Smooth muscle cell (in vitro differentiated cells): Measurements from ENCODE around the gene FHOD1. TPM values are rescaled to one million over a fixed set of nuclear protein-coding genes. Genes with fewer than 3 reads are reported as not detected.

Experiments
- DNase-seq: peaks from one replicate; lab custom pipeline; 2025; ENCODE audit not compliant: unreplicated experiment; lab: John Stamatoyannopoulos, UW
- H2AFZ ChIP-seq: fragments of 200-600 bp; sonication (generic); 2 replicates; pipeline ENCODE4 v1.6.0; 2016; ENCODE audit warnings: antibody characterized with exemption, low read depth, mild to moderate bottlenecking
- H3F3A ChIP-seq: fragments of 200-600 bp; sonication (generic); 2 replicates; pipeline ENCODE4 v1.6.0; 2017; ENCODE audit warnings: antibody characterized with exemption, low read depth
- H3K27ac ChIP-seq: fragments of 200-600 bp; sonication (generic); 2 replicates; pipeline ENCODE4 v1.5.1; 2016; ENCODE audit warnings: low read depth, mild to moderate bottlenecking
- H3K27me3 ChIP-seq: fragments of 200-600 bp; sonication (generic); 2 replicates; pipeline ENCODE4 v1.6.1; 2016; ENCODE audit warnings: low read depth, mild to moderate bottlenecking
- H3K36me3 ChIP-seq: fragments of 200-600 bp; sonication (generic); 2 replicates; pipeline ENCODE4 v1.5.1; 2016; ENCODE audit warnings: low read depth
- H3K4me1 ChIP-seq: fragments of 200-600 bp; sonication (generic); 2 replicates; pipeline ENCODE4 v1.5.1; 2016; ENCODE audit warnings: low read depth
- H3K4me2 ChIP-seq: fragments of 200-600 bp; sonication (generic); 2 replicates; pipeline ENCODE4 v1.6.0; 2016; ENCODE audit warnings: mild to moderate bottlenecking
- H3K4me3 ChIP-seq: fragments of 200-600 bp; sonication (generic); 2 replicates; pipeline ENCODE4 v1.5.1; 2016; ENCODE audit warnings: mild to moderate bottlenecking
- H3K79me2 ChIP-seq: fragments of 200-600 bp; sonication (generic); 2 replicates; pipeline ENCODE4 v1.6.0; 2016; ENCODE audit warnings: low read depth, mild to moderate bottlenecking
- H3K9ac ChIP-seq: fragments of 200-600 bp; sonication (generic); 2 replicates; pipeline ENCODE4 v1.6.0; 2016; ENCODE audit warnings: low read depth
- H3K9me3 ChIP-seq: fragments of 200-600 bp; sonication (generic); replicated peaks from 2 replicates; pipeline ENCODE4 v1.5.1; 2016; ENCODE audit warnings: low read depth
- H4K20me1 ChIP-seq: fragments of 200-600 bp; sonication (generic); 2 replicates; pipeline ENCODE4 v1.6.0; 2016; ENCODE audit warnings: low read depth
- whole genome bisulfite sequencing: methylation state at CpG from one replicate; pipeline ENCODE4 v1.1.7; 2016; ENCODE audit warnings: low lambda C conversion rate; 5-methylcytosine and 5-hydroxymethylcytosine counted together
- polyA plus RNA-seq: library from polyadenylated mRNA; unstranded; fragments of >200 nt; fragmentation: Nextera tagmentation; extraction: Ambion mirVana; gene quantifications from 2 replicates; pipeline ENCODE4 v1.2.1, GENCODE V29; 2016
- total RNA-seq: library from RNA; depleted of rRNA; stranded (reverse); fragments of >200 nt; gene quantifications from 2 replicates; pipeline ENCODE4 v1.2.3, GENCODE V29; 2014
- TF ChIP-seq, protein P1 (sequence below): fragments of 200-600 bp; sonication (generic); IDR thresholded peaks from 2 replicates; pipeline ENCODE4 v1.5.1; 2017; ENCODE audit warnings: borderline replicate concordance, mild to moderate bottlenecking, antibody characterized with exemption; ENCODE audit not compliant: insufficient read depth, poor library complexity, severe bottlenecking

FHOD1 gene
- total and polyA plus RNA-seq, 2 experiments from 2014 or later, result 16.0 to 23.3 TPM

DNA sequence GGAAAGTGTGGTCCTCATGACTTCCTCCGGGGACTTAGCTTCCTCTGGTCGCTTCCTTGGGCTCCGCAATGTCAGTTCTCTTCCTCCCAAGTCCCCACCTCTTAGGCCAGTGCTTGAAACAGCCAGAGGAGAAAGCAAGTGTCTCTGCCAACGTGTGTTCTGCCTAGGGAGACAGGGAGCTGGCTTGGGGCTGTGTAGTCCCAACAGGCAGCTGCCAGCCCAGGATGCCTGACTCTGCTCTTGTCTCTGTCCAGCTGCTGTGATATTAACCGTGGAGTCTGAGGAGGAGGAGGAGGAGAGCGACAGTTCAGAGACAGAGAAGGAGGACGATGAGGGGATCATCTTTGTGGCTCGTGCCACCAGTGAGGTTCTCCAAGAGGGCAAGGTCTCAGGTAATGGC, 18.6 kb upstream of the FHOD1 start:
- Histone ChIP-seq H3K79me2 (no peaks in the 10 kb centered on the region), H3K27ac (no peak overlapping the region), H2AFZ (no peak overlapping the region), H3K9ac (no peak overlapping the region), H3K4me2 (no peak overlapping the region), H4K20me1 (no peaks in the 10 kb centered on the region), H3K27me3 (peaks cover 9% of the 10 kb centered on the region), H3K9me3 (no peaks in the 10 kb centered on the region), H3K4me3 (no peak overlapping the region), H3K4me1 (no peaks in the 10 kb centered on the region), H3F3A (no peaks in the 10 kb centered on the region), H3K36me3 (no peaks in the 10 kb centered on the region)
- TF ChIP-seq, protein P1, sequence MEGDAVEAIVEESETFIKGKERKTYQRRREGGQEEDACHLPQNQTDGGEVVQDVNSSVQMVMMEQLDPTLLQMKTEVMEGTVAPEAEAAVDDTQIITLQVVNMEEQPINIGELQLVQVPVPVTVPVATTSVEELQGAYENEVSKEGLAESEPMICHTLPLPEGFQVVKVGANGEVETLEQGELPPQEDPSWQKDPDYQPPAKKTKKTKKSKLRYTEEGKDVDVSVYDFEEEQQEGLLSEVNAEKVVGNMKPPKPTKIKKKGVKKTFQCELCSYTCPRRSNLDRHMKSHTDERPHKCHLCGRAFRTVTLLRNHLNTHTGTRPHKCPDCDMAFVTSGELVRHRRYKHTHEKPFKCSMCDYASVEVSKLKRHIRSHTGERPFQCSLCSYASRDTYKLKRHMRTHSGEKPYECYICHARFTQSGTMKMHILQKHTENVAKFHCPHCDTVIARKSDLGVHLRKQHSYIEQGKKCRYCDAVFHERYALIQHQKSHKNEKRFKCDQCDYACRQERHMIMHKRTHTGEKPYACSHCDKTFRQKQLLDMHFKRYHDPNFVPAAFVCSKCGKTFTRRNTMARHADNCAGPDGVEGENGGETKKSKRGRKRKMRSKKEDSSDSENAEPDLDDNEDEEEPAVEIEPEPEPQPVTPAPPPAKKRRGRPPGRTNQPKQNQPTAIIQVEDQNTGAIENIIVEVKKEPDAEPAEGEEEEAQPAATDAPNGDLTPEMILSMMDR, result no peak
- no peak for DNase-seq
- 85% methylated on average over 8 of the region's 8 CpGs for WGBS

DNA sequence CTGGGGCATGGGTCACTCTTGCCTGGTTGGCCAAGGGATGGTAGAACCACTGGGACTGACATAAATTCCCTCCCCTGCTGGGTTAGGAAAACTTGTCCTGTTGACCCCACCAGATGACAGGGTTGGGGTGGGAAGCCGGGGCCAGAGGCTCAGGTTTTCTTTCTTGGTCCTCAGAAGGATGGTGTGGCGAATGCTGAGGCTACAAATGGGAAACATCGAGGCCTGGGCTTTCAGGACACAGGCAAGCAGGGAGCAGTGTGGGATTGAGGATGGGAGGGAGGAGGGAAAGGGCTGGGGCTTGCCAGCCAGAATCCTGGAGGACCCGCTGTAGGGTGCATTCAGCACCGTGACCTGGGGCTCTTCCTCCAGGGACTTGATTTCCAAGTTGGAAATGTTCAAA, 17.6 kb upstream of the FHOD1 start:
- no peaks in the 10 kb centered on the region for H3K4me1 ChIP-seq
- peaks cover 9% of the 10 kb centered on the region for H3K27me3 ChIP-seq
- WGBS, result 90% methylated on average over 5 of the region's 5 CpGs
- no peak overlapping the region for H3K27ac ChIP-seq
- no peaks in the 10 kb centered on the region for H3K79me2 ChIP-seq
- H3K4me2 ChIP-seq, result no peak overlapping the region
- no peaks in the 10 kb centered on the region for H3F3A ChIP-seq
- TF ChIP-seq, protein P1, result no peak
- H4K20me1 ChIP-seq, result no peaks in the 10 kb centered on the region
- DNase-seq, result no peak
- no peaks in the 10 kb centered on the region for H3K36me3 ChIP-seq
- no peaks in the 10 kb centered on the region for H3K9me3 ChIP-seq
- H3K4me3 ChIP-seq, result no peak overlapping the region
- H2AFZ ChIP-seq, result no peak overlapping the region
- no peak overlapping the region for H3K9ac ChIP-seq

DNA sequence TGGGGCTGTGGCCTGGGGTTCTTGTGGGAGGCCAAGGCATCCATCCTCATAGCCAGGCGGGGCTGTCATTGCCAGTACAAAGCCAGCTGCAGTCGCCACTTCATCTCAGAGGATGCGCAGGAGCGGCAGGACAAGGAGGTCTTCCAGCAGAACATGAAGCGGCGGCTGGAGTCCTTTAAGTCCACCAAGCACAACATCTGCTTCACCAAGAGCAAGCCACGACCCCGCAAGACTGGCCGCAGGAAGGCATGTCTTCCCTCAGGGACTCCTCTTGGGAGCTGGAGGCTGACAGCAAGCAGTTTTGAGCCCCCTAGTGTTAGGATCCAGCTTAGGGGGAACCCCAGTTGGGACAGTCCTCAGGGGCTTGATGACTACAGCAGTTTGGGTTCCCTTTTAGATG, 17.0 kb upstream of the FHOD1 start:
- H3K79me2 ChIP-seq, result no peaks in the 10 kb centered on the region
- no peak for DNase-seq
- peaks cover 9% of the 10 kb centered on the region for H3K27me3 ChIP-seq
- no peak overlapping the region for H3K4me2 ChIP-seq
- no peaks in the 10 kb centered on the region for H3F3A ChIP-seq
- no peak overlapping the region for H3K27ac ChIP-seq
- H2AFZ ChIP-seq, result no peak overlapping the region
- no peak overlapping the region for H3K9ac ChIP-seq
- H3K4me1 ChIP-seq, result no peaks in the 10 kb centered on the region
- TF ChIP-seq, protein P1, result no peak
- no peaks in the 10 kb centered on the region for H3K9me3 ChIP-seq
- no peaks in the 10 kb centered on the region for H4K20me1 ChIP-seq
- H3K36me3 ChIP-seq, result no peaks in the 10 kb centered on the region
- 91% methylated on average over 9 of the region's 9 CpGs for WGBS
- H3K4me3 ChIP-seq, result no peak overlapping the region

DNA sequence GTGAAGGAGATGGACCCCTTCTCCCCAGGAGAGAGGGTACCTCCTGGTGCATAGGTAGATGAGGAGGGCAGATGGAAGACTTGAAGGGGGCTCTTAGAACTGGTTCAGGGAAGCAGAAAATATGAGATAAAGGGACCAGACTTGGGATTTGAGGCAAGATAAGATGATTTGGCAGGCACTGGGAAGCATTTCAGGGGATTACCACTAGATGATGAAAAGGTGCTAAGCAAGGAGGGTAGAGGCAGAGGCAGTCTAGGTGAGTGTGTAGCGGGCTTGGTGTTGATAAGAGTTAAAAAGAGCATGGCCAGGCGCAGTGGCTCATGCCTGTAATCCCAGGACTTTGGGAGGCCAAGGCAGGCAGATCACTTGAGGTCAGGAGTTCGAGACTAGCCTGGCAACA, 15.9 kb upstream of the FHOD1 start:
- WGBS, result 78% methylated on average over 3 of the region's 3 CpGs
- Histone ChIP-seq H2AFZ (no peak overlapping the region), H3K4me1 (no peaks in the 10 kb centered on the region), H3K4me3 (no peak overlapping the region), H4K20me1 (no peaks in the 10 kb centered on the region), H3K27ac (no peak overlapping the region), H3F3A (no peaks in the 10 kb centered on the region), H3K79me2 (no peaks in the 10 kb centered on the region), H3K27me3 (peaks cover 9% of the 10 kb centered on the region), H3K36me3 (no peaks in the 10 kb centered on the region), H3K9me3 (no peaks in the 10 kb centered on the region), H3K9ac (no peak overlapping the region), H3K4me2 (no peak overlapping the region)
- no peak for DNase-seq
- TF ChIP-seq, protein P1, result no peak
